Stomach (tissue), 9 donors: ENCODE results near the gene MBD2. TPM values are rescaled to one million over a fixed set of nuclear protein-coding genes. Genes with fewer than 3 reads are reported as not detected.
"Not testable (repeated sequence)": the region's sequence is repeated elsewhere in the genome, so short reads cannot be mapped to it uniquely, and the experiment has no call there.

Experiments
- DNase-seq, 2 donors: peaks; one replicate each; pipeline versions ENCODE4 v3.0.0 to v3.0.0-alpha.2; 2013 to 2019
- H3K27ac ChIP-seq, 5 donors: fragments of 200-600 bp in 4 of 5; sonication (generic) in 4 of 5; one replicate each; pipeline ENCODE4 v1.5.1; 2013 to 2019; ENCODE audit warnings: mild to moderate bottlenecking in 1 of 5, moderate library complexity in 1 of 5
- H3K27me3 ChIP-seq, 3 donors: fragments of 200-600 bp; sonication (generic); one replicate each; pipeline ENCODE4 v1.5.1; 2017 to 2019; ENCODE audit warnings: mixed run types in 1 of 3
- H3K36me3 ChIP-seq, 4 donors: fragments of 200-600 bp; sonication (generic); 1 replicate in 3 of 4; 2 replicates in 1 of 4; pipeline ENCODE4 v1.5.1; 2016 to 2019
- H3K4me1 ChIP-seq, 4 donors: fragments of 200-600 bp; sonication (generic); one replicate each; pipeline ENCODE4 v1.5.1; 2016 to 2019
- H3K4me3 ChIP-seq, 4 donors: fragments of 200-600 bp; sonication (generic) in 3 of 4; one replicate each; pipeline ENCODE4 v1.5.1; 2016 to 2019; ENCODE audit warnings: mild to moderate bottlenecking in 1 of 4
- H3K9me3 ChIP-seq, 4 donors: fragments of 200-600 bp; sonication (generic); one replicate each; pipeline ENCODE4 v1.5.1; 2016 to 2019
- CTCF ChIP-seq, 7 experiments: fragments of 450-650 bp in 4 of 7; fragments of 200-600 bp in 3 of 7; sonication (generic) in 3 of 7; IDR thresholded peaks; one replicate each; pipeline ENCODE4 v1.5.1; 2016 to 2019; ENCODE audit warnings: antibody characterized with exemption in 7 of 7, control low read depth in 2 of 7, mild to moderate bottlenecking in 1 of 7
- EP300 ChIP-seq: sonication (generic); formaldehyde crosslinking; IDR thresholded peaks from one replicate; pipeline ENCODE4 v1.6.1; 2017; ENCODE audit warnings: antibody characterized with exemption
- POLR2A ChIP-seq, 4 donors: fragments of 450-650 bp; IDR thresholded peaks; one replicate each; pipeline ENCODE4 v1.6.1; 2016; ENCODE audit warnings: antibody characterized with exemption in 4 of 4, control low read depth in 2 of 4, mild to moderate bottlenecking in 1 of 4, moderate library complexity in 1 of 4
- POLR2AphosphoS5 ChIP-seq, 3 donors: sonication (generic); formaldehyde crosslinking; IDR thresholded peaks; one replicate each; pipeline ENCODE4 v1.6.1; 2016; ENCODE audit warnings: antibody characterized with exemption in 3 of 3
- WGBS, 5 donors: extraction: QIAGEN DNeasy Blood & Tissue Kit in 3 of 5; methylation state at CpG; one replicate each; pipeline versions ENCODE4 v1.1.5 to v1.1.7; 2013 to 2018; 5-methylcytosine and 5-hydroxymethylcytosine counted together
- intact Hi-C: fragments of 100-400 bp; cut with DNase I; formaldehyde crosslinking; loops from one replicate; pipeline ENCODE4 v1.15.1; 2023; ENCODE audit warnings: low total_unique reads
- polyA plus RNA-seq, 3 donors: library from polyadenylated mRNA; stranded (reverse); fragments of 200-250 nt; gene quantifications; one replicate each; pipeline ENCODE4 v1.2.3, GENCODE V29; 2013
- total RNA-seq, 5 donors: library from RNA; depleted of rRNA; stranded (reverse); fragments of >200 nt; gene quantifications; one replicate each; pipeline versions ENCODE4 v1.1.0 to v1.2.3, GENCODE V29; 2014 to 2016
- donor health status: healthy with polysubstance abuse.
- donor health status: Bipolar disorder and iron deficiency.
- donor health status: healthy.

The MBD2 gene
- total and polyA plus RNA-seq, 8 donors = 23.3 to 70.5 (median 38.5) TPM

- Histone ChIP-seq H3K36me3 (no peaks in the 10 kb centered on the region), H3K27me3 (no peaks in the 10 kb centered on the region), H3K4me3 (no peak overlapping the region), H3K9me3 (no peaks in the 10 kb centered on the region), H3K4me1 (peaks cover 16 to 62% (median 27%) of the 10 kb centered on the region in 4 donors), H3K27ac (no peak overlapping the region)
- DNase-seq = no peak
- no peak for TF ChIP-seq POLR2A (IDR thresholded peaks at IDR 0.05)
- TF ChIP-seq POLR2AphosphoS5 (IDR thresholded peaks at IDR 0.05) = no peak
- TF ChIP-seq CTCF (IDR thresholded peaks at IDR 0.05) = no peak
- no peak for TF ChIP-seq EP300
- intact Hi-C loops = no loop called here
- 90 to 100% (median 95%) methylated on average over 1 of the region's 1 CpG for WGBS, 5 donors
Observed at GRCh38 chr18:54210463-54210862, 14.0 kb downstream of the MBD2 start.

DNA sequence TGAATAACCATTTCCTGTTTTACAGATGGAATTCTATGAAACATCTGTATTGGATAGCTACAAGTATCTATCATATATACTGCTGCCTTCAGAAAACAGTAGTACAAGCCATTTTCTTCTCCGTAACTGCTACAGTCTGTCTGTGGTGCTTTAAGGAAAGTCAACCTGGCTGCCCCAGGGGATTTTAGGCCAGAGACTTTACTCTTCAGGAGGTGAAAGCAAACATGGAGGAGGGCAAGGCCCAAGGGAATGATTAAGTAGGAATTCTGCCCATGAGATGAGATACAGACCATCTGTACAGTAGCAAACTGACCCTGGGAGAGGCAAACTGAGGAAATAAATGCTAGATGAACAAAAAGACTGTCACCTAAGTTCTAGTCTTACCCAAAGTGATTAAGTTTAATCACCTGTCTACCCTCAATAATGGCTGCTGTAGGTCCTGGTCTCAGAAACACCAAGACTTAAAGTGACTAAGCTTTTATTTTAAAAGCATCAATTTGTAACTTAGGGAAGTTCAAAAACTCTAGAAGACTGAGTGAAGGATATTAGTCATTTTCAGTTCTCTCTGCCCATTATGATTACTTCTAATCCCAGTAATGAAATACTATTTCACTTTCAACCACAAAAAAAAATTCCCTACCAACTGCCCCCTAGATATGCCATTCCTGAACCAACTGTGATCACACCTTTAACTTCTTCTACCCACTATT is 14.8 kb downstream of the MBD2 start:
- Histone ChIP-seq H3K4me3 (no peak overlapping the region), H3K27ac (peak overlapping the region in 1 of 5 donors; percentile 40), H3K27me3 (no peaks in the 10 kb centered on the region), H3K36me3 (peaks cover 0 to 4% (median 0%) of the 10 kb centered on the region in 4 donors), H3K4me1 (peaks cover 16 to 62% (median 31%) of the 10 kb centered on the region in 4 donors), H3K9me3 (no peaks in the 10 kb centered on the region)
- intact Hi-C loops = no loop called here
- no peak for DNase-seq
- WGBS, 5 donors = 75 to 90% (median 88%) methylated on average over 1 of the region's 1 CpG
- TF ChIP-seq CTCF (IDR thresholded peaks at IDR 0.05) (no peak), EP300 (no peak), POLR2AphosphoS5 (IDR thresholded peaks at IDR 0.05) (no peak), POLR2A (IDR thresholded peaks at IDR 0.05) (no peak)

DNA sequence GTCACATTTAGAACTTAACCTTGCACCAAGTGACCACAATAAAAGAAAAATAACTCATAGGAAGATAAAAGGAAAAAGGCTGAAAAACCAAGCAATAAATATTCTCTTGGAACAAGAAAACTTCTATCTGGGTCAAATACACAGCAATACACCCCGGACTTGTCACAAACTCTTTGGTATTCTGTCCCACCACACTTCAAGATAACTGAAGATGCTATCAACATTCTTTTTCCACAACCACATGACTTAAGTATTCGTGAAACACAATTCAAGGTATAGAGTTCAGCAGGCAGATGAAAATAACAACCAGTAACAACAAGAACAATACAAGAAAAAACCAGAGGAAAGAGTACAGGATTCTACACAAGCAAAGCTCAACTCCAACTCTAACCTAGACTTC is 18.0 kb downstream of the MBD2 start:
- TF ChIP-seq POLR2AphosphoS5 (IDR thresholded peaks at IDR 0.05) (no peak), EP300 (no peak), POLR2A (IDR thresholded peaks at IDR 0.05) (no peak), CTCF (IDR thresholded peaks at IDR 0.05) (no peak)
- Histone ChIP-seq H3K4me1 (peaks cover 16 to 55% (median 31%) of the 10 kb centered on the region in 4 donors), H3K9me3 (no peaks in the 10 kb centered on the region), H3K27ac (no peak overlapping the region), H3K4me3 (no peak overlapping the region), H3K36me3 (peaks cover 11 to 33% (median 25%) of the 10 kb centered on the region in 4 donors), H3K27me3 (no peaks in the 10 kb centered on the region)
- 19 to 52% (median 37%) methylated on average over 2 of the region's 2 CpGs for WGBS, 5 donors
- no peak for DNase-seq
- intact Hi-C loops = no loop called here

- H3K4me1 ChIP-seq = peaks cover 16 to 55% (median 31%) of the 10 kb centered on the region in 4 donors
- WGBS, 5 donors = 12 to 21% (median 14%) methylated on average over 1 of the region's 1 CpG
- no peak overlapping the region for H3K4me3 ChIP-seq
- H3K36me3 ChIP-seq = peaks cover 15 to 38% (median 30%) of the 10 kb centered on the region in 4 donors
- TF ChIP-seq CTCF (IDR thresholded peaks at IDR 0.05) = no peak
- no peak for TF ChIP-seq POLR2AphosphoS5 (IDR thresholded peaks at IDR 0.05)
- TF ChIP-seq EP300 = no peak
- no peak for TF ChIP-seq POLR2A (IDR thresholded peaks at IDR 0.05)
- intact Hi-C loops = no loop called here
- H3K27me3 ChIP-seq = no peaks in the 10 kb centered on the region
- DNase-seq = peak in 1 of 2 donors; percentile 32
- no peak overlapping the region for H3K27ac ChIP-seq
- H3K9me3 ChIP-seq = no peaks in the 10 kb centered on the region
Observed at GRCh38 chr18:54205959-54206358, 18.5 kb downstream of the MBD2 start.

DNA sequence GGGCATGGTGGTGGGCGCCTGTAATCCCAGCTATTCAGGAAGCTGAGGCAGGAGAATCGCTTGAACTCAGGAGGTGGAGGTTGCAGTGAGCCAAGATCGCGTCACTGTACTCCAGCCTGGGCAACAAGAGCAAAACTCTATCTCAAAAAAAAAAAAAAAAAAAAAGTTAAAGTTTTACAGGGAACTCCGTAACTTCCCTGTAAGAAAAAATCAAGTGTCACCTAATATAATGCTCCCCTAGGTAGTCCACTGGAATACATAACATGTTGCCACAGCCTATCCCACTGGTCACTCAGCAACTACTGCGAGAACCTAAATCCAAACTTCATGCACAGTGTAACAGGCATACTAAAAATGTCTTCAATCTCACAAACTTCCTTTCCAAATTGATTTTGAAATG is 19.0 kb downstream of the MBD2 start:
- WGBS, 5 donors = 73 to 84% (median 77%) methylated on average over 6 of the region's 6 CpGs
- H3K4me1 ChIP-seq = peaks cover 16 to 54% (median 31%) of the 10 kb centered on the region in 4 donors
- H3K27ac ChIP-seq, intact Hi-C loops, H3K4me3 ChIP-seq, H3K9me3 ChIP-seq, H3K27me3 ChIP-seq, DNase-seq: not testable (repeated sequence)
- H3K36me3 ChIP-seq = peaks cover 15 to 43% (median 34%) of the 10 kb centered on the region in 4 donors
